PC-3 (cell line): Measurements from ENCODE around the gene ST8SIA4. TPM values are rescaled to one million over a fixed set of nuclear protein-coding genes. Genes with fewer than 3 reads are reported as not detected.
A peak's percentile ranks its signal among the peaks of the same experiment; 100 is the strongest.

Experiments
- ATAC-seq: fragments of 200-7000 bp; cut with Tn5 transposase; 2 replicates; pipeline ENCODE4 v1.9.1; 2020; ENCODE audit warnings: mild to moderate bottlenecking, moderate library complexity
- BruUV-seq: library from RNA; stranded (reverse); fragments of 400-500 nt; replicated peaks from 2 replicates; lab custom pipeline; 2021; lab: Mats Ljungman, UMichigan
- CTCF ChIA-PET: fragments of 300-600 bp; sonication (Branson Sonifier 250); formaldehyde crosslinking; loops from one replicate; lab custom pipeline; 2022; ENCODE audit warnings: antibody characterized with exemption; lab: Charles Lee
- POLR2A ChIA-PET: fragments of 300-600 bp; sonication (Branson Sonifier 250); formaldehyde crosslinking; loops from one replicate; lab custom pipeline; 2022; ENCODE audit warnings: antibody characterized with exemption; ENCODE audit not compliant: unreplicated experiment; lab: Charles Lee
- DNase-seq: peaks from one replicate; pipeline ENCODE4 v3.0.0-alpha.2; 2015
- H2AFZ ChIP-seq: fragments of 300-600 bp; sonication (generic); 2 replicates; pipeline ENCODE4 v1.6.0; 2016; ENCODE audit warnings: antibody characterized with exemption, low read length
- H3F3A ChIP-seq: fragments of 300-600 bp; sonication (generic); one replicate; pipeline ENCODE4 v1.6.0; 2017; ENCODE audit warnings: antibody characterized with exemption, low read length, control low read depth, mild to moderate bottlenecking; ENCODE audit not compliant: unreplicated experiment
- H3K27ac ChIP-seq: fragments of 300-600 bp; sonication (generic); 2 replicates; pipeline ENCODE4 v1.5.1; 2016; ENCODE audit warnings: mild to moderate bottlenecking, low read length
- H3K27me3 ChIP-seq: fragments of 300-600 bp; sonication (generic); 2 replicates; pipeline ENCODE4 v1.6.1; 2016; ENCODE audit warnings: low read length, mixed read lengths
- H3K36me3 ChIP-seq: fragments of 300-600 bp; sonication (generic); 2 replicates; pipeline ENCODE4 v1.6.1; 2016; ENCODE audit warnings: low read depth, mixed run types, low read length, mixed read lengths
- H3K4me1 ChIP-seq: fragments of 300-600 bp; sonication (generic); 2 replicates; pipeline ENCODE4 v1.5.1; 2016; ENCODE audit warnings: low read length; ENCODE audit not compliant: insufficient read depth
- H3K4me2 ChIP-seq: fragments of 300-600 bp; sonication (generic); 2 replicates; pipeline ENCODE4 v1.6.0; 2016; ENCODE audit warnings: low read length
- H3K4me3 ChIP-seq: fragments of 300-600 bp; sonication (generic); 2 replicates; pipeline ENCODE4 v1.5.1; 2016; ENCODE audit warnings: mild to moderate bottlenecking, low read length, mixed read lengths
- H3K79me2 ChIP-seq: fragments of 300-600 bp; sonication (generic); 2 replicates; pipeline ENCODE4 v1.6.1; 2017; ENCODE audit warnings: low read length, mixed read lengths
- H3K9ac ChIP-seq: fragments of 300-600 bp; sonication (generic); 2 replicates; pipeline ENCODE4 v1.6.0; 2016; ENCODE audit warnings: mild to moderate bottlenecking, low read length
- H3K9me2 ChIP-seq: fragments of 300-600 bp; sonication (generic); replicated peaks from 2 replicates; pipeline ENCODE4 v1.6.1; 2016; ENCODE audit warnings: mixed run types, low read length, mixed read lengths
- H3K9me3 ChIP-seq: fragments of 300-600 bp; sonication (generic); 2 replicates; pipeline ENCODE4 v1.6.1; 2016; ENCODE audit warnings: low read length, mixed read lengths
- H4K20me1 ChIP-seq: fragments of 300-600 bp; sonication (generic); 2 replicates; pipeline ENCODE4 v1.6.1; 2016; ENCODE audit warnings: low read length, mixed read lengths
- EZH2 ChIP-seq: fragments of 300-600 bp; sonication (generic); IDR thresholded peaks from one replicate; pipeline ENCODE4 v1.6.1; 2017; ENCODE audit warnings: antibody characterized with exemption, mild to moderate bottlenecking, low read length; ENCODE audit not compliant: unreplicated experiment
- EZH2phosphoT487 ChIP-seq: fragments of 300-600 bp; sonication (generic); IDR thresholded peaks from 2 replicates; pipeline ENCODE4 v1.6.1; 2018; ENCODE audit warnings: mild to moderate bottlenecking, antibody characterized with exemption, low read length, borderline replicate concordance
- intact Hi-C: fragments of 100-400 bp; cut with micrococcal nuclease; formaldehyde crosslinking; loops from 2 replicates; pipeline ENCODE4 v1.9.0; 2023
- total RNA-seq: library from RNA; depleted of rRNA; stranded (reverse); fragments of >200 nt; gene quantifications from 2 replicates; pipeline ENCODE4 v1.2.3, GENCODE V29; 2014
- TF ChIP-seq, protein P1 (sequence below): fragments of 300-600 bp; sonication (generic); conservative IDR thresholded peaks from 2 replicates; pipeline ENCODE4 v1.5.1; 2017; ENCODE audit warnings: antibody characterized with exemption, low read depth, mild to moderate bottlenecking, low read length

ST8SIA4 gene
- total RNA-seq, 1 experiment from 2014 or later = 0.91 TPM

GRCh38 chr5:100899675-100900074 lies 3.4 kb downstream of the ST8SIA4 start:
- no peaks in the 10 kb centered on the region for H3K9me2 ChIP-seq
- no peak overlapping the region for H3K9ac ChIP-seq
- intact Hi-C loops = loop anchor here (1.0 to 10.0 kb wide), 4 partner anchors 72 to 262 kb away; no protein-coding TSS in a partner anchor
- no peaks in the 10 kb centered on the region for H3K79me2 ChIP-seq
- DNase-seq = no peak
- H3K4me1 ChIP-seq = peaks cover 26% of the 10 kb centered on the region
- ChIA-PET CTCF (interaction anchor here (0.6 kb wide), 1 partner anchor 268 kb away, joined by 4 read pairs; no protein-coding TSS in a partner anchor), POLR2A (no interaction called here)
- H3K4me2 ChIP-seq = peak overlapping the region; percentile 80
- H3K27me3 ChIP-seq = peaks cover 19% of the 10 kb centered on the region; the same call in 1 of the 2 replicates
- H3K4me3 ChIP-seq = peak overlapping the region; percentile 70
- H3F3A ChIP-seq = no peaks in the 10 kb centered on the region
- TF ChIP-seq, protein P1, sequence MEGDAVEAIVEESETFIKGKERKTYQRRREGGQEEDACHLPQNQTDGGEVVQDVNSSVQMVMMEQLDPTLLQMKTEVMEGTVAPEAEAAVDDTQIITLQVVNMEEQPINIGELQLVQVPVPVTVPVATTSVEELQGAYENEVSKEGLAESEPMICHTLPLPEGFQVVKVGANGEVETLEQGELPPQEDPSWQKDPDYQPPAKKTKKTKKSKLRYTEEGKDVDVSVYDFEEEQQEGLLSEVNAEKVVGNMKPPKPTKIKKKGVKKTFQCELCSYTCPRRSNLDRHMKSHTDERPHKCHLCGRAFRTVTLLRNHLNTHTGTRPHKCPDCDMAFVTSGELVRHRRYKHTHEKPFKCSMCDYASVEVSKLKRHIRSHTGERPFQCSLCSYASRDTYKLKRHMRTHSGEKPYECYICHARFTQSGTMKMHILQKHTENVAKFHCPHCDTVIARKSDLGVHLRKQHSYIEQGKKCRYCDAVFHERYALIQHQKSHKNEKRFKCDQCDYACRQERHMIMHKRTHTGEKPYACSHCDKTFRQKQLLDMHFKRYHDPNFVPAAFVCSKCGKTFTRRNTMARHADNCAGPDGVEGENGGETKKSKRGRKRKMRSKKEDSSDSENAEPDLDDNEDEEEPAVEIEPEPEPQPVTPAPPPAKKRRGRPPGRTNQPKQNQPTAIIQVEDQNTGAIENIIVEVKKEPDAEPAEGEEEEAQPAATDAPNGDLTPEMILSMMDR = no peak
- no peak for TF ChIP-seq EZH2
- H3K36me3 ChIP-seq = no peaks in the 10 kb centered on the region
- no TSS peak for BruUV-seq
- no peak overlapping the region; the same call in 1 of the 2 replicates for H3K27ac ChIP-seq
- no peaks in the 10 kb centered on the region for H4K20me1 ChIP-seq
- no peak for ATAC-seq
- peak overlapping the region; percentile 86 for H2AFZ ChIP-seq
- no peaks in the 10 kb centered on the region for H3K9me3 ChIP-seq

- Histone ChIP-seq H3K4me2 (no peak overlapping the region), H3K9me2 (no peaks in the 10 kb centered on the region), H4K20me1 (no peaks in the 10 kb centered on the region), H3K36me3 (no peaks in the 10 kb centered on the region), H3K27ac (no peak overlapping the region), H3K79me2 (no peaks in the 10 kb centered on the region), H2AFZ (no peak overlapping the region), H3K4me1 (peaks cover 26% of the 10 kb centered on the region), H3K9ac (no peak overlapping the region), H3F3A (no peaks in the 10 kb centered on the region), H3K27me3 (peaks cover 17% of the 10 kb centered on the region; the same call in 1 of the 2 replicates), H3K9me3 (no peaks in the 10 kb centered on the region), H3K4me3 (no peak overlapping the region)
- TF ChIP-seq, protein P1 = no peak
- CTCF ChIA-PET = no interaction called here
- intact Hi-C loops = no loop called here
- ATAC-seq = no peak
- no peak for DNase-seq
- POLR2A ChIA-PET = no interaction called here
- no TSS peak for BruUV-seq
These were observed 4.4 kb downstream of the ST8SIA4 start for GRCh38 chr5:100898504-100899346.

DNA sequence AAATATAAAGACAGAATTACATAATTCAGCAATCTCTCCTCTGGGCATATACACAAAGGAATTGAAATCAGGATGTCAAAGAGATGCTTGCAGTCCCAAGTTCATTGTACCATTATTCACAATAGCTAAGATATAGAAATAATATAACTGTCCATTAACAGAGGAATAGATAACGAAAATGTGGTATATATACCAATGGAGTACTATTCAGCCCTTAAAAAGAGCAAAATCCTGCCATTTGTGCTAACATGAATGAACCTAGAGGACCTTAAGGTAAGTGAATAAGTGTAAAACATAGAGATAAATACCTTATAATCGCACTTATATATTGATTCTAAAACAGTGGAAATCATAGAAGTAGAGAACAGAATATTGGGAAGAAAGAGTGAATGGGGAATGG lies 7.0 kb downstream of the ST8SIA4 start:
- no peak overlapping the region for H3K27ac ChIP-seq
- no peaks in the 10 kb centered on the region for H4K20me1 ChIP-seq
- no peak for ATAC-seq
- H3K27me3 ChIP-seq = no peaks in the 10 kb centered on the region
- no peak for TF ChIP-seq EZH2
- TF ChIP-seq, protein P1 = no peak
- TF ChIP-seq EZH2phosphoT487 = no peak
- H3K9ac ChIP-seq = no peak overlapping the region
- H3K9me2 ChIP-seq = no peaks in the 10 kb centered on the region
- H3K79me2 ChIP-seq = no peaks in the 10 kb centered on the region
- ChIA-PET POLR2A (no interaction called here), CTCF (no interaction called here)
- intact Hi-C loops = no loop called here
- H2AFZ ChIP-seq = no peak overlapping the region
- no TSS peak for BruUV-seq
- no peaks in the 10 kb centered on the region for H3K9me3 ChIP-seq
- no peak overlapping the region for H3K4me2 ChIP-seq
- no peak overlapping the region for H3K4me3 ChIP-seq
- H3K36me3 ChIP-seq = no peaks in the 10 kb centered on the region
- H3K4me1 ChIP-seq = peaks cover 9% of the 10 kb centered on the region
- no peak for DNase-seq
- H3F3A ChIP-seq = no peaks in the 10 kb centered on the region
